ENCODE results near the gene ARID1B. TPM values are rescaled to one million over a fixed set of nuclear protein-coding genes. Genes with fewer than 3 reads are reported as not detected.

ARID1B gene
- total RNA-seq, 2 experiments from 2014 or later = 90.1 to 164 TPM

GRCh38 chr6:157121897-157122296, 344.7 kb downstream of the ARID1B start:
- H3K9me2 ChIP-seq (ENCODE audit: insufficient read depth, low read length) = no peaks in the 10 kb centered on the region
- H3K4me2 ChIP-seq (ENCODE audit: low read length) = no peak overlapping the region
- ChIA-PET CTCF (ENCODE audit: unreplicated experiment) (no interaction called here), POLR2A (interaction anchor here (0.6 to 0.7 kb wide), 2 partner anchors 190 to 812 kb away, joined by 4 read pairs; no protein-coding TSS in a partner anchor)
- no peak overlapping the region for H3K4me3 ChIP-seq (ENCODE audit: low read depth, low read length, poor library complexity, severe bottlenecking)
- no TSS peak for BruUV-seq (replicated peaks)
- DNase-seq (ENCODE audit: low spot score) = no peak
- H3K79me2 ChIP-seq (ENCODE audit: insufficient read depth, low read depth, low read length) = no peaks in the 10 kb centered on the region
- H3K4me1 ChIP-seq (ENCODE audit: insufficient read depth, low read length, poor library complexity, severe bottlenecking) = no peaks in the 10 kb centered on the region
- intact Hi-C loops (cut with micrococcal nuclease; ENCODE audit: unreplicated experiment) = no loop called here
- TF ChIP-seq CTCF (conservative IDR thresholded peaks at IDR 0.05; ENCODE audit: low read length) (no peak), EZH2phosphoT487 (IDR thresholded peaks at IDR 0.05; ENCODE audit: borderline replicate concordance, low read depth, low read length) (no peak)
- H3K9me3 ChIP-seq (ENCODE audit: low read length) = no peaks in the 10 kb centered on the region
- no peak overlapping the region for H2AFZ ChIP-seq (ENCODE audit: low read length)
- no peaks in the 10 kb centered on the region for H3K36me3 ChIP-seq (ENCODE audit: insufficient read depth, low read length)
- H3K27ac ChIP-seq (ENCODE audit: low read depth, low read length, poor library complexity, severe bottlenecking) = no peak overlapping the region
- H4K20me1 ChIP-seq (ENCODE audit: insufficient read depth, low read length) = no peaks in the 10 kb centered on the region

GRCh38 chr6:157123234-157123633, 346.1 kb downstream of the ARID1B start:
- no peaks in the 10 kb centered on the region for H3K79me2 ChIP-seq (ENCODE audit: insufficient read depth, low read depth, low read length)
- H4K20me1 ChIP-seq (ENCODE audit: insufficient read depth, low read length) = no peaks in the 10 kb centered on the region
- DNase-seq (ENCODE audit: low spot score) = no peak
- TF ChIP-seq EZH2phosphoT487 (IDR thresholded peaks at IDR 0.05; ENCODE audit: borderline replicate concordance, low read depth, low read length) (no peak), CTCF (conservative IDR thresholded peaks at IDR 0.05; ENCODE audit: low read length) (no peak)
- POLR2A ChIA-PET = interaction anchor here (0.6 kb wide), 1 partner anchor 88 kb away, joined by 3 read pairs; no protein-coding TSS in a partner anchor
- intact Hi-C loops (cut with micrococcal nuclease; ENCODE audit: unreplicated experiment) = no loop called here
- CTCF ChIA-PET (ENCODE audit: unreplicated experiment) = no interaction called here
- no peaks in the 10 kb centered on the region for H3K9me3 ChIP-seq (ENCODE audit: low read length)
- H3K36me3 ChIP-seq (ENCODE audit: insufficient read depth, low read length) = no peaks in the 10 kb centered on the region
- H3K4me2 ChIP-seq (ENCODE audit: low read length) = no peak overlapping the region
- no peaks in the 10 kb centered on the region for H3K4me1 ChIP-seq (ENCODE audit: insufficient read depth, low read length, poor library complexity, severe bottlenecking)
- H2AFZ ChIP-seq (ENCODE audit: low read length) = no peak overlapping the region
- H3K27ac ChIP-seq (ENCODE audit: low read depth, low read length, poor library complexity, severe bottlenecking) = no peak overlapping the region
- no peaks in the 10 kb centered on the region for H3K9me2 ChIP-seq (ENCODE audit: insufficient read depth, low read length)
- H3K4me3 ChIP-seq (ENCODE audit: low read depth, low read length, poor library complexity, severe bottlenecking) = no peak overlapping the region
- no TSS peak for BruUV-seq (replicated peaks)

GRCh38 chr6:157124485-157125254, 347.5 kb downstream of the ARID1B start:
- TF ChIP-seq EZH2phosphoT487 (IDR thresholded peaks at IDR 0.05; ENCODE audit: borderline replicate concordance, low read depth, low read length) = no peak
- TF ChIP-seq CTCF (conservative IDR thresholded peaks at IDR 0.05; ENCODE audit: low read length) = no peak
- no peak overlapping the region for H3K27ac ChIP-seq (ENCODE audit: low read depth, low read length, poor library complexity, severe bottlenecking)
- no peak overlapping the region for H2AFZ ChIP-seq (ENCODE audit: low read length)
- ChIA-PET POLR2A (interaction anchor here (0.6 to 0.9 kb wide), 2 partner anchors 1426 to 1855 kb away, joined by 3 read pairs; no protein-coding TSS in a partner anchor), CTCF (ENCODE audit: unreplicated experiment) (no interaction called here)
- no TSS peak for BruUV-seq (replicated peaks)
- no peaks in the 10 kb centered on the region for H3K9me3 ChIP-seq (ENCODE audit: low read length)
- no peaks in the 10 kb centered on the region for H4K20me1 ChIP-seq (ENCODE audit: insufficient read depth, low read length)
- H3K79me2 ChIP-seq (ENCODE audit: insufficient read depth, low read depth, low read length) = no peaks in the 10 kb centered on the region
- DNase-seq (ENCODE audit: low spot score) = no peak
- H3K4me2 ChIP-seq (ENCODE audit: low read length) = no peak overlapping the region
- no peak overlapping the region for H3K4me3 ChIP-seq (ENCODE audit: low read depth, low read length, poor library complexity, severe bottlenecking)
- no peaks in the 10 kb centered on the region for H3K36me3 ChIP-seq (ENCODE audit: insufficient read depth, low read length)
- H3K4me1 ChIP-seq (ENCODE audit: insufficient read depth, low read length, poor library complexity, severe bottlenecking) = no peaks in the 10 kb centered on the region
- intact Hi-C loops (cut with micrococcal nuclease; ENCODE audit: unreplicated experiment) = no loop called here
- no peaks in the 10 kb centered on the region for H3K9me2 ChIP-seq (ENCODE audit: insufficient read depth, low read length)

Measured in OCI-LY7 (cell line).